Activated naive CD8-positive, alpha-beta T cell (primary cell): ENCODE data around the gene QPRT.
A peak's percentile ranks its signal among the peaks of the same experiment; 100 is the strongest.
"Not testable (repeated sequence)": the region's sequence is repeated elsewhere in the genome, so short reads cannot be mapped to it uniquely, and the experiment has no call there.

ENCODE experiments used
- H3K27ac Mint-ChIP-seq: one replicate; pipeline ENCODE4 v1.8.0; 2021; ENCODE audit warnings: mixed read lengths
- H3K27me3 Mint-ChIP-seq: one replicate; pipeline ENCODE4 v1.8.0; 2021; ENCODE audit warnings: mixed read lengths
- H3K36me3 Mint-ChIP-seq: one replicate; pipeline ENCODE4 v1.8.0; 2021; ENCODE audit warnings: mixed read lengths
- H3K4me1 Mint-ChIP-seq: one replicate; pipeline ENCODE4 v1.8.0; 2021; ENCODE audit warnings: low read depth, mixed read lengths
- H3K4me3 Mint-ChIP-seq: one replicate; pipeline ENCODE4 v1.8.0; 2021; ENCODE audit warnings: mild to moderate bottlenecking, mixed read lengths
- H3K9me3 Mint-ChIP-seq: one replicate; pipeline ENCODE4 v1.8.0; 2021; ENCODE audit warnings: low read depth, mixed read lengths

Gene QPRT

DNA sequence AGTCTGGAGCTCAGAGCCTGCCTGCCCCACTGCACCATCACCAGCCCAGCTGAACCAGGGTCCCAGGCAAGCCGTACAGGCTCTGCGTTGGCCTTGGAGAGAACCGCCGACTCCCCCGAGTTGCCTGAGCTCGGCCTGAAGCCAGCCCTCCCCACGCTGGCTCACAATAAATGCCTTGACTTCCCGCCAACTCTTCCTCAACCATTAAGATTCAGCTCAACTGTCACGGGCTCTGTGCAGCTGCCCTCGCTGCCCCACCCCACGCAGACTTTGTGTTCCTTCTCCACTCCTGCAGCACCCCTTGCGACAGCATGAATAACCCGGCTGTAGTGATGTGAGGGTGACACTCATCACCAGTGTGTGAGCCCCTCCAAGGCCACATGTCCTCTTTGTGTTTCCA, 4.8 kb upstream of the QPRT start:
- Mint-ChIP-seq H3K36me3 (no peaks in the 10 kb centered on the region), H3K4me1 (peaks cover 19% of the 10 kb centered on the region), H3K27me3 (no peaks in the 10 kb centered on the region), H3K9me3 (no peaks in the 10 kb centered on the region), H3K4me3 (no peak overlapping the region), H3K27ac (peak overlapping the region; percentile 72)

DNA sequence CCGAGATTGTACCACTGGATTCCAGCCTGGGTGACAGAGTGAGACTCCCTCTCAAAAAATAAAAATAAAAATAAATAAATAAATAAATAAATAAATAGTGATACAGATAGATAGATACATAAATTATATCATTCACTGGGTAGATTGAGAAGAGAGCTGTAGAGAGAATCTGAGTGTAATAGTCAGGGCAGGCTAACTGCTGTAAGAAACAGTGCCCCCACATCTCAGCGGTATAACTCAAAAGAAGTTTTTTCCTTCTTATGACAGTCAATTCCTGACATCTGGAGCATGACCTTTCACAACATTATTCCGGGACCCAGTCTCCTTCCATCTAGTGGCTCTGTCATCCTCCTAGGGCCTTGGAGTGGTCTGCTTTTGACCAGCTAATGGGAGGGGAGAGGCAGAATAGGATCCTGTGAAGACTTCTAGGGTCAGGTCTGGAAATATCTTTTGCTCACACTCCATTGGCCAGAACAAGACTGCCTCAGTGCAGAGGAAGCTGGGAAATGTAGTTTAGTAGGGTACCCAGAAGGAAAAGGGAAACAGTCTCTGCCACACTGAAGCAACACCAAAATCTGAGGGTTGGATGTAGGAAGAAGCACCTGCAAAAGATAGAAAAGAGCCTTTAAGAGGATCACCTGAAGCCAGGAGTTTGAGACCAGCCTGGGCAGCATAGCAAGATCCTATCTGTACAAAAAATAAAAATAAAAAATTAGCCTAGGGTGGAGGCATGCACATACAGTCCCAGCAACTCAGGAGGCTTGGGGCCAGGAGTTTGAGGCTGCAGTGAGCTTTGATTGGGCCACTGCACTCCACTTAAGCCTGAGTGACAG, 3.0 kb upstream of the QPRT start:
- Mint-ChIP-seq H3K4me3 (no peak overlapping the region), H3K27ac (no peak overlapping the region), H3K4me1 (peaks cover 22% of the 10 kb centered on the region), H3K9me3 (no peaks in the 10 kb centered on the region), H3K27me3 (no peaks in the 10 kb centered on the region), H3K36me3 (no peaks in the 10 kb centered on the region)

DNA sequence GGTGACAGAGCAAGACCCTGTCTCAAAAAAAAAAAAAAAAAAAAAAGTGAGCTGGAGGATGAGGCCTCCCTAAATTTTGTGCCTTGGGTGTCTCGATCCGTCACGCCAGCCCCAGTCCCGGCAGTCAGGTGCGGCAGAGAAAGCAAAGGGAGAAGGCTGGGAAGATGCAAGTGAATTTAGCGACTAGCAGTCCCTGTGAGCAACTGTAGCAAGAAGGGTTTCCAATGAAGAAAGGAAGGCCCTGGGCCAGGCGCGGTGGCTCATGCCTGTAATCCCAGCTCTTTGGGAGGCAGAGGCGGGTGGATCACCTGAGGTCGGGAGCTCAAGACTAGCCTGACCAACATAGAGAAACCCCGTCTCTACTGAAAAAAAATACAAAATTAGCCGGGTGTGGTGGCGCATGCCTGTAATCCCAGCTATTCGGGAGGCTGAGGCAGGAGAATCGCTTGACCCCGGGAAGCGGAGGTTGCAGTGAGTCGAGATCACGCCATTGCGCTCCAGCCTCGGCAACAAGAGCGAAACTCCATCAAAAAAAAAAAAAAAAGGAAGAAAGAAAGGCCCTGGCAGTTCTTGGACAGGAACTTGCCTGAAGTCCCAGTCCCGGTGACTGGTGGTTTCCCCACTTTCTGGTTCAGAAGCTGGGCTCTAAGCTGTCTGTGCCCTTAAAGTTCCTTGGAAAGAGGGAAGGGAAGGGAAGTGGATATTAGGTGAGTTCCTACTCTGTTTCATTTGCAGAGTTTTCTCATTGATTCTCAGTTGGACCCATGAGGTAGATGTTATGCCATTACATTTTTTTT, 1.8 kb upstream of the QPRT start:
- H3K9me3 Mint-ChIP-seq: no peaks in the 10 kb centered on the region
- no peaks in the 10 kb centered on the region for H3K27me3 Mint-ChIP-seq
- no peak overlapping the region for H3K27ac Mint-ChIP-seq
- no peak overlapping the region for H3K4me3 Mint-ChIP-seq
- H3K36me3 Mint-ChIP-seq: no peaks in the 10 kb centered on the region
- peaks cover 21% of the 10 kb centered on the region for H3K4me1 Mint-ChIP-seq

DNA sequence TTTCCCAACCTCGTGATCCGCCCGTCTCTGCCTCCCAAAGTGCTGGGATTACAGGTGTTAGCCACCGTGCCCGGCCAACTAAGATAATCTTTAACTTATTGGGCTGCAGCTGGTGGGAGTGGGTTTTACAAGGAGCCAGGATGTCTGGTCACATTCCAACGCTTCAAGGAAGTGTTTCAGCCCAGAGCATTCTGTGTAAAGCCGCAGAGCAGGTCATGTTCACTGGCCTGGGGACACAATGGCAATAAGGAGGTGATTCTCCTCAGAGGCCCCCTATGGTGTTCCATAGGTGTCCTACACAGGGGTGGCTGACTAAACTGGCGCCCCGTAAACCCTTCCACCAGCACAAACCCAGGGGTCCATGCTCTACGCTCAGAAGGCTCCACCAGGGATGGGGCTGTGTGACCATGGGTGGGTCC, 1.2 kb downstream of the QPRT start:
- no peaks in the 10 kb centered on the region for H3K9me3 Mint-ChIP-seq

DNA sequence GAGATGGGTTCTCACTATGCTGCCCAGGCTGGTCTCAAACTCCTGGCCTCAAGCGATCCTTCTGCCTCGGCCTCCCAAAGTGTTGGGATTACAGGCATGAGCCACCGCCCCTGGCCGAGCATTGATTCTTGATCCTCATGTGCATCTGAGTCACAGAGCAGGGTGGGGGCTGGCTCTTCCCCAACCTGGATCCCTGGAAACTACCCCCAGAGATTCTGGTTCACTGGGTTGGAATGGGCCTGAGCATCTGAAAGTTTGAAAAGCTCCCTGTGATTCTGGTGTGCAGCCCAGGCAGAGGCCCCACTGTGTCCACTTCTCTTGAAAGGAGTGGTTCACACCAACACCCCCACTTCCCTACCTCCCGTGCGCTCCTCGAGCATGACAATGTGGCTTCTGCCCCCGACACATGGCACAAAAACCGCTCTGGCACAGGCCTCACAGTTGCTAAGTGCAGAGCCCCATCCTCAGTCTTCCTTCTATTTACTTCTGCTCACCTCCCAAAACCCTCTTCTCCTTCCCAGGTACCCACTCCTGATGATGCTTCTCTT, 4.6 kb downstream of the QPRT start:
- Mint-ChIP-seq H3K36me3 (no peaks in the 10 kb centered on the region), H3K4me3 (no peak overlapping the region), H3K4me1 (peaks cover 22% of the 10 kb centered on the region), H3K27me3 (no peaks in the 10 kb centered on the region), H3K9me3 (no peaks in the 10 kb centered on the region), H3K27ac (no peak overlapping the region)

More for the DNA sequence above, 1.2 kb downstream of the QPRT start:
- no peaks in the 10 kb centered on the region for H3K27me3 Mint-ChIP-seq
- no peak overlapping the region for H3K4me3 Mint-ChIP-seq
- no peaks in the 10 kb centered on the region for H3K36me3 Mint-ChIP-seq
- H3K4me1 Mint-ChIP-seq: peaks cover 18% of the 10 kb centered on the region
- no peak overlapping the region for H3K27ac Mint-ChIP-seq

DNA sequence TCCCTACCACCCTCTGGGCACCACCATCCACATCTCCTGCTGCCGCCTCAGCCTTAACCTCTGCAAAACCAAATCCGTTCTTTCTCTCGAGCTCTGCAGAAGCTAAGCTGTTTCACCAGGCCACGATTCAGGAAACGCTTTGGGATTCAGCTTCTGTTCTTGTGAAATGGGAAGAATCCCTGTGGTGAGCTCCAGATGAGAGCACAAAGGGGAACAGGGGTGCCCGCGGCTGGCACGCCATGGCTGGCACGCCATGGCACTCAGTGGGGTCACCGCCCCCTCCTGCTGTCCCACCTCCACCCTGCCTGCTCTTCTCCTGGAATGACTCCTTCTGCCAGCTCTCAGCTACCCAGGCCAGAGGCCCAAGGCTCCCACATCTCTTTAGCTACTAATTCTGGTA, 5.7 kb downstream of the QPRT start:
- Mint-ChIP-seq H3K27ac (no peak overlapping the region), H3K4me1 (peaks cover 17% of the 10 kb centered on the region), H3K27me3 (no peaks in the 10 kb centered on the region), H3K9me3 (no peaks in the 10 kb centered on the region), H3K4me3 (no peak overlapping the region), H3K36me3 (no peaks in the 10 kb centered on the region)

DNA sequence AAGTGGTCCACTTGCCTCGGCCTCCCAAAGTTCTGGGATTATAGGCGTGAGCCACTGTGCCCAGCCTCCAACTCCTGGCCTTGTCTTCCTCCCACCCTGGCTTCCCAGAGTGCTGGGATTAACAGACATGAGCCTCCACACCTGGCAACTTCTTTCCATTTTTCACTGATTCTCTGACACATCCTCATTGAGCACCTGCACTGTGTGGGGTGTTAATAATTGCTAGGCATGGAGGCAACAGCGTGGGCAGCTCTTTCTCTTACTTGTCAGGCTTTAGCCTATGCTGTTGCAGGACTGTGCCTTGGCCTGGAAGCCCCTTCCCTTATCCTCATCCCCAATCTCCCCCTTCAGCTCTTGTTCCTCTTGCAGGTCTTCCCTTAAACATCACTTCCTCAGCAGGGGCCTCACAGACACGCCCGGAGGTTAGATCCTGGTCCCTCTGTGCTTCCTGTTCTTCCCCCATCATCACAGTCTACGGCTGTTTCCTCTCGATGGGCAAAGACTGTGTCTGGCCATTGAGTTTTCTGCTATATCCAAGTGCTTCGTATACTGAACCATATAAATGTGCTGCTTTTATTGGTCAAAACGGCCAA, 7.9 kb downstream of the QPRT start:
- no peaks in the 10 kb centered on the region for H3K27me3 Mint-ChIP-seq
- H3K9me3 Mint-ChIP-seq: no peaks in the 10 kb centered on the region
- H3K4me1 Mint-ChIP-seq: peaks cover 13% of the 10 kb centered on the region
- H3K36me3 Mint-ChIP-seq: no peaks in the 10 kb centered on the region
- H3K27ac Mint-ChIP-seq: peak overlapping the region; percentile 73
- peak overlapping the region; percentile 38 for H3K4me3 Mint-ChIP-seq

DNA sequence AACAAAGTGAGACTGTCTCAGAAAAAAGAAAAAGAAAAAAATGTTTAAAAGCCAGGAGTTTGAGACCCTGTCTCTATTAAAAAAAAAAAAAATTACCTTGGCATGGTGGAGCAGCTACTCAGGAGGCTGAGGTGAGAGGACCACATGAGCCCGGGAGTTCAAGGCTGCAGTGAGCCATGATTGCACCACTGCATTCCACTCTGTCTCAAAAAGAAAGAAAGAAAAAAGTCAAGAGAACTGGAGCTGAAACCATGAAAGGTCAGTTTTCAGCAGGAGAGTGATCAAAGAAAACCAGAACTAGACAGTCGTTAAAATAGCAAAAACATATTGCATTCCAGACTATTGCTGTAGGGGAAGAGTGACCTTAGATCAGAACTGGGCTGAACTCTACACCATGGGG, 8.8 kb downstream of the QPRT start:
- no peak overlapping the region for H3K4me3 Mint-ChIP-seq
- no peak overlapping the region for H3K27ac Mint-ChIP-seq

DNA sequence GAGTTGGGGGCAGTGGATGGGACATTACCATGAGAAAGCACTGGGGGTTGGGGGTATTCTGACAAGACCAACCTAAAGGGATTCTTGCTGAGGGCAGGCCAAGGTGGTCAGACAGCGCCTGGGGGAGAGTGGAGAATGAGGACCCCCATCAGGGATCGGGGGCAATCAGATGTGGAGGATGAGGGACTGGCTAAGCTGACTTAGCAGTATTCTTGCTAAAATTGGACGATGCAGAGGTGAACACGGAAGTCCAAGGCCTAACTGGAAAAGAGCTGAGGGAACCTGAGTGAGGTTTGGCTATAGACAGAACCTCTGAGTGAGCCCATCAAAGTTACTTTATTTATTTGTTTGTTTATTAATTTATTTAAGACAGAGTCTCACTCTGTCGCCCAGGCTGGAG, 9.2 kb downstream of the QPRT start:
- no peaks in the 10 kb centered on the region for H3K9me3 Mint-ChIP-seq
- no peaks in the 10 kb centered on the region for H3K36me3 Mint-ChIP-seq
- no peak overlapping the region for H3K27ac Mint-ChIP-seq
- H3K4me3 Mint-ChIP-seq: no peak overlapping the region
- no peaks in the 10 kb centered on the region for H3K27me3 Mint-ChIP-seq
- peaks cover 14% of the 10 kb centered on the region for H3K4me1 Mint-ChIP-seq

More for the DNA sequence above, 8.8 kb downstream of the QPRT start:
- no peaks in the 10 kb centered on the region for H3K27me3 Mint-ChIP-seq
- H3K36me3 Mint-ChIP-seq: no peaks in the 10 kb centered on the region
- H3K4me1 Mint-ChIP-seq: peaks cover 14% of the 10 kb centered on the region
- no peaks in the 10 kb centered on the region for H3K9me3 Mint-ChIP-seq

DNA sequence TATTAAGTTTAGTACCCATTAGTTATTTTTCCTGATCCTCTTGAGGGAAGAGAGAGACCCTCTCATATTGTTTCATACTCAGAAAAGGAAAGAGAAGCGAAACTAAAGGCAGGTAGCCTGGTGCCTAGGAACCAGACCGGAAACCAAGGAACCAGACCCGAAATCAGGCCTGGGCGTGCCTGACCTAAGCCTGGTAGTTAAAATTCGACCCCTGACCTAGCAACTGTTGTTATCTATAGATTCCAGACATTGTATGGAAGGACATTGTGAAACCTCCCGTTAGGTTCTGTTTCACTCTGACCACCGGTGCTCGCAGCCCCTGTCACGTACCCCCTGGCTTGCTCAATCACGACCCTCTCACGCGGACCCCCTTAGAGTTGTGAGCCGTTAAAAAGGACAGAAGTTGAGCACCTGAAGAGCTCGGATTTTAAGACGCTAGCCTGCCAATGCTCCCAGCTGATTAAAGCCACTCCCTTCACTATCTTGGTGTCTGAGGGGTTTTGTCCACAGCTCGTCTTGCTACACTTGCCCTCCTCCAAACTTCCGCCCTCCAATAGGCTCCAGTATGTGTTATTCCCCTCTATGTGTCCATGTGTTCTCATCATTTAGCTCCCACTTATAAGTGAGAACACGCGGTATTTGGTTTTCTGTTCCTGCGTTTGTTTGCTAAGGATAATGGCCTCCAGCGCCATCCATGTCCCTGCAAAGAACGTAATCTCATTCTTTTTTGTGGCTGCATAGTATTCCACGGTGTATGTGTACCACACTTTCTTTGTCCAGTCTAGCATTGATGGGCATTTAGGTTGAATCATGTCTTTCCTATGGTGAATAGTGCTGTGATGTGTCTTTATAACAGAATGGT, 10.7 kb downstream of the QPRT start:
- H3K27ac Mint-ChIP-seq, H3K9me3 Mint-ChIP-seq, H3K4me3 Mint-ChIP-seq, H3K27me3 Mint-ChIP-seq, H3K36me3 Mint-ChIP-seq: not testable (repeated sequence)
- H3K4me1 Mint-ChIP-seq: peaks cover 14% of the 10 kb centered on the region

DNA sequence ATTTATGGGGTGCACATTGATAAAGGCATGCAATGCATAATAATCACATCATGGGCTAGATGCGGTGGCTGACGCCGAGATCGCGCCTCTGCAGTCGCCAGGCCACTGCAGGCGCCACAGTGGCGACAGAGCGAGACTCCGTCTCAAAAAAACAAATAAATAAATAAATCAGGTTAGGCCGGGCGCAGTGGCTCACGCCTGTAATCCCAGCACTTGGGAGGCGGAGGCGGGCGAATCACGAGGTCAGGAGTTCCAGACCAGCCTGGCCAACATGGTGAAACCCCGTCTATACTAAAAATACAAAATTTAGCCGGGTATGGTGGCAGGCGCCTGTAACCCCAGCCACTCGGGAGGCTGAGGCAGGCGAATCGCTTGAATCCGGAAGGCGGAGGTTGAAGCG, 13.6 kb downstream of the QPRT start:
- H3K4me1 Mint-ChIP-seq, H3K9me3 Mint-ChIP-seq, H3K27ac Mint-ChIP-seq, H3K4me3 Mint-ChIP-seq, H3K36me3 Mint-ChIP-seq, H3K27me3 Mint-ChIP-seq: not testable (repeated sequence)

DNA sequence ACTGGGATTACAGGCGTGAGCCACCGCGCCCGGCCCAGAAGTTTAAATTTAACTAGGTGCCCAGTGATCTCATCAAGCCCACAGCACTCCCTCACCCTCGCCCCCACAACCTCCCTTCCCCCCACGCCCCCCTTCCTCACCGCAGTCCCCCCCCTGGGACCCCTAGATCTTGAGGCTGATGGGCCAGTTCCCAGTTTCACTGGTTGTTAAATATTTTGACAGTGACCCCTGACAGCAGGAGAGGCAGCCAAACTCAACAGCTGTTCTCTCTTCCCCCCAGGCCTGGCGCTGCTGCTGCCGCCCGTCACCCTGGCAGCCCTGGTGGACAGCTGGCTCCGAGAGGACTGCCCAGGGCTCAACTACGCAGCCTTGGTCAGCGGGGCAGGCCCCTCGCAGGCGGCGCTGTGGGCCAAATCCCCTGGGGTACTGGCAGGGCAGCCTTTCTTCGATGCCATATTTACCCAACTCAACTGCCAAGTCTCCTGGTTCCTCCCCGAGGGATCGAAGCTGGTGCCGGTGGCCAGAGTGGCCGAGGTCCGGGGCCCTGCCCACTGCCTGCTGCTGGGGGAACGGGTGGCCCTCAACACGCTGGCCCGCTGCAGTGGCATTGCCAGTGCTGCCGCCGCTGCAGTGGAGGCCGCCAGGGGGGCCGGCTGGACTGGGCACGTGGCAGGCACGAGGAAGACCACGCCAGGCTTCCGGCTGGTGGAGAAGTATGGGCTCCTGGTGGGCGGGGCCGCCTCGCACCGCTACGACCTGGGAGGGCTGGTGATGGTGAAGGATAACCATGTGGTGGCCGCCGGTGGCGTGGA, 15.6 kb downstream of the QPRT start:
- Mint-ChIP-seq H3K36me3 (no peaks in the 10 kb centered on the region), H3K9me3 (no peaks in the 10 kb centered on the region), H3K4me1 (peaks cover 5% of the 10 kb centered on the region), H3K4me3 (no peak overlapping the region), H3K27ac (no peak overlapping the region), H3K27me3 (no peaks in the 10 kb centered on the region)

DNA sequence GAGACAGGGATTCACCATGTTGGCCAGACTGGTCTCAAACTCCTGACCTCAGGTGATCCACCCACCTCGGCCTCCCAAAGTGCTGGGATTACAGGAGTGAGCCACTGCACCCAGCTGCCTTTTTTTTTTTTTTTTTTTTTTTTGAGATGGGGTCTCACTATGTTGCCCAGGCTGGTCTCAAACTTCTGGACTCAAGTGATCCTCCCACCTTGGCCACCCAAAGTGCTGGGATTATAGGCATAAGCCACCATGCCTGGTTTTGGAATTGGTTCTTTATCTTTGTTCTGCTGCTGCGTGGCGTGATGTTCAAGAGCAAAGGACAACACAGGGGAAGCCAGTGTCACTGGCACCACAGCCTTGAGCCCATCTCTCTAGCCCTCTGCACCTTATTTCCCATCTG, 16.7 kb downstream of the QPRT start:
- H3K36me3 Mint-ChIP-seq, H3K27me3 Mint-ChIP-seq, H3K9me3 Mint-ChIP-seq, H3K4me1 Mint-ChIP-seq, H3K27ac Mint-ChIP-seq, H3K4me3 Mint-ChIP-seq: not testable (repeated sequence)

DNA sequence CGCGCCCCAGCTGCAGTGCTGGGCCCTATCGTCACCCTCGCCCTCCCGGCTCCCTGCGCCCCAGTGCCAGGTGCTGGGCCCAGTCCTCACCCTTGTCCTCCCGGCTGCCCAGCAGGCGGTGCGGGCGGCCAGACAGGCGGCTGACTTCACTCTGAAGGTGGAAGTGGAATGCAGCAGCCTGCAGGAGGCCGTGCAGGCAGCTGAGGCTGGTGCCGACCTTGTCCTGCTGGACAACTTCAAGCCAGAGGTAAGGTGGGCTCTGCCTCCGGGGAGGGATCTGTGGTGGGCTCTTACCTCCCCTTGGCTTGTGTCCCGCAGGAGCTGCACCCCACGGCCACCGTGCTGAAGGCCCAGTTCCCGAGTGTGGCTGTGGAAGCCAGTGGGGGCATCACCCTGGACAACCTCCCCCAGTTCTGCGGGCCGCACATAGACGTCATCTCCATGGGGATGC, 17.9 kb downstream of the QPRT start:
- no peaks in the 10 kb centered on the region for H3K9me3 Mint-ChIP-seq
- H3K27me3 Mint-ChIP-seq: no peaks in the 10 kb centered on the region
- no peak overlapping the region for H3K27ac Mint-ChIP-seq
- H3K4me1 Mint-ChIP-seq: peaks cover 15% of the 10 kb centered on the region
- no peak overlapping the region for H3K4me3 Mint-ChIP-seq
- H3K36me3 Mint-ChIP-seq: no peaks in the 10 kb centered on the region
